NCI-H526 treated with DMSO at 0.1 percent for 48 hours (cell line): ENCODE results near the gene WNT8B.

Source experiments
- DNase-seq: peaks from one replicate; lab custom pipeline; 2025; lab: John Stamatoyannopoulos, UW

Gene WNT8B

GRCh38 chr10:100462709-100463108 is at the start of gene WNT8B:
Gene WNT8B (plus strand): TSS chr10:100463009. CDS start chr10:100463169, 160 bp downstream.
- DNase-seq, result no peak

- no peak for DNase-seq
Measured at GRCh38 chr10:100413173-100413572, 49.6 kb upstream of the WNT8B start.

- no peak for DNase-seq
Measured at GRCh38 chr10:100419911-100420449, 42.8 kb upstream of the WNT8B start.

- DNase-seq, result no peak
Measured at GRCh38 chr10:100427374-100427773, 35.4 kb upstream of the WNT8B start.

GRCh38 chr10:100433253-100434240 is 29.3 kb upstream of the WNT8B start:
- DNase-seq, result peak; percentile 80

- DNase-seq, result no peak
Measured at GRCh38 chr10:100436255-100436654, 26.6 kb upstream of the WNT8B start.

- no peak for DNase-seq
Measured at GRCh38 chr10:100438674-100439315, 24.0 kb upstream of the WNT8B start.

- no peak for DNase-seq
Measured at GRCh38 chr10:100442548-100442947, 20.3 kb upstream of the WNT8B start.

- DNase-seq, result no peak
Measured at GRCh38 chr10:100446130-100446761, 16.6 kb upstream of the WNT8B start.

- no peak for DNase-seq
Measured at GRCh38 chr10:100447663-100448062, 15.1 kb upstream of the WNT8B start.

GRCh38 chr10:100448951-100449350 is 13.9 kb upstream of the WNT8B start:
- no peak for DNase-seq

- DNase-seq, result no peak
Measured at GRCh38 chr10:100468322-100468721, 5.5 kb downstream of the WNT8B start.

GRCh38 chr10:100468978-100469377 is 6.2 kb downstream of the WNT8B start:
- DNase-seq, result no peak

GRCh38 chr10:100469756-100470155 is 6.9 kb downstream of the WNT8B start:
- no peak for DNase-seq

GRCh38 chr10:100470367-100470766 is 7.6 kb downstream of the WNT8B start:
- no peak for DNase-seq

- DNase-seq, result no peak
Measured at GRCh38 chr10:100477970-100478369, 15.2 kb downstream of the WNT8B start.

GRCh38 chr10:100479037-100479436 is 16.2 kb downstream of the WNT8B start:
- DNase-seq, result no peak

- DNase-seq, result no peak
Measured at GRCh38 chr10:100480002-100480401, 17.2 kb downstream of the WNT8B start.

- peak; percentile 78 for DNase-seq
Measured at GRCh38 chr10:100481462-100482081, 18.8 kb downstream of the WNT8B start.

- peak; percentile 75 for DNase-seq
Measured at GRCh38 chr10:100482181-100482833, 19.5 kb downstream of the WNT8B start.

- DNase-seq, result no peak
Measured at GRCh38 chr10:100482834-100483185, 20.0 kb downstream of the WNT8B start.
